Omental fat pad (tissue), 4 donors: ENCODE measurements around the gene CMIP. TPM values are rescaled to one million over a fixed set of nuclear protein-coding genes. Genes with fewer than 3 reads are reported as not detected.

Experiments
- ATAC-seq: fragments of 150-250 bp; one replicate; pipeline ENCODE4 v1.9.1; 2016; ENCODE audit warnings: mild to moderate bottlenecking, moderate library complexity; ENCODE audit not compliant: low FRiP score
- DNase-seq: peaks from one replicate; pipeline ENCODE4 v3.0.0-alpha.2; 2019; ENCODE audit warnings: low spot score
- CTCF ChIP-seq, 3 donors: fragments of 450-650 bp; IDR thresholded peaks; one replicate each; pipeline ENCODE4 v1.5.1; 2016 to 2017; ENCODE audit warnings: antibody characterized with exemption in 3 of 3, mild to moderate bottlenecking in 3 of 3, moderate library complexity in 2 of 3
- total RNA-seq, 4 donors: library from RNA; depleted of rRNA; stranded (reverse); fragments of >200 nt; gene quantifications; one replicate each; pipeline ENCODE4 v1.1.0, GENCODE V29; 2016

CMIP gene
- total RNA-seq, 4 donors from 2014 or later = 15.8 to 52.8 (median 32.0) TPM

GRCh38 chr16:81537721-81538561 is 93.3 kb downstream of the CMIP start:
- DNase-seq = no peak

GRCh38 chr16:81539009-81539758 is 94.6 kb downstream of the CMIP start:
- no peak for TF ChIP-seq CTCF (IDR thresholded peaks at IDR 0.05)
- no peak for DNase-seq
- ATAC-seq = no peak

More at GRCh38 chr16:81537721-81538561, 93.3 kb downstream of the CMIP start:
- ATAC-seq = no peak
- no peak for TF ChIP-seq CTCF (IDR thresholded peaks at IDR 0.05)

DNA sequence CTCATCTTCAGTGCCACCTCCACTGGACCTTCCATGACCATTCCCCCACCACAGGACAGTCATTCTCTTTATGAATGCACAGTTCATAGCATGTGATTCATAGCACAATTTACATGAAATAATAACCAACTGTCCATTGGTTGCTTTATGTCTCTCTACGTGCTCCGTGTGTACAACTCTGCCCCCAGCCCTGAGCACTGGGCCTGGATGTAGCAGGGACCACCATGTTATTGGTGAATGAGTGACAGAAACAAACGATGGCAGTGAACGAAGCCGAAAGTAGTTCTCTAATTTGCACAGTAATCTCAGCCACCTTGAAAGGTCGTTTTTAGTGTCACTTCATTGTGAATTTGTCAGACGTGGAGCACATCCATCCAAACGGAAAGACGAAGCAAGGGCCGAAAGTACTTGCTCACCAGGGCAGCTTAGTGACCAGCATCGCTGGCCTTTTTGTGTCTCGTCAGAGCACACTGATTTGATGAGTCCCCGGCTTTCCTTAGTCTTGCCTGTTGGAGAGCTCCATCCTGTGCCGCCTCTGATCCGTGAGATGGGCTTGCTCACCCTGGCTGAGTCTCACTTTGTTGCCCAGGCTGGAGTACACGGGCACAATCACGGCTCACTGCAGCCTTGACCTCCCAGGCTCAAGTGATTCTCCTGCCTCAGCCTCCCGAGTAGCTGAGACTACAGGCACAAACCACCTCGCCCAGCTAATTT is 95.3 kb downstream of the CMIP start:
- no peak for TF ChIP-seq CTCF (IDR thresholded peaks at IDR 0.05)
- ATAC-seq (no peak), DNase-seq (no peak)

DNA sequence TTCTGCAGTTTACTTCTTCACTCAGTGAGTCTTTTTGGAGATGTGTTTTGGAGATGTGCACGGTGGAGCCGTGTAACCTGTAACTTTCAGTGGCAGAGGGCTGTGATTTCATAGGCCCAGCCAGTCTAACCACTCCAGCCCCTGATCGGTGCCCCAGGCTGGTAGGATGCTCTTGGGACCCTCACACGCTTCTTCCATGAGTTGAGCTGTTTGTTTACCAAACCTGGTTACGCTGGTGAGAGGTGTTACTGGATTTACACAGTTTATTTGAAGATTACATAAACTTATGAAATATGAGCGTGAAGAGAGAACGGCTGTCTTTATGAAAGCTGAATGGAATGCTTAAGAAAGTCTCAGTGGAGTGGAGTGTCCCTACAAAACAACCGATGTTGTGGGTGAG is 96.7 kb downstream of the CMIP start:
- no peak for TF ChIP-seq CTCF (IDR thresholded peaks at IDR 0.05)
- DNase-seq (no peak), ATAC-seq (no peak)

- ATAC-seq = no peak
- no peak for DNase-seq
- no peak for TF ChIP-seq CTCF (IDR thresholded peaks at IDR 0.05)
Measured at GRCh38 chr16:81542609-81543570, 98.3 kb downstream of the CMIP start.

DNA sequence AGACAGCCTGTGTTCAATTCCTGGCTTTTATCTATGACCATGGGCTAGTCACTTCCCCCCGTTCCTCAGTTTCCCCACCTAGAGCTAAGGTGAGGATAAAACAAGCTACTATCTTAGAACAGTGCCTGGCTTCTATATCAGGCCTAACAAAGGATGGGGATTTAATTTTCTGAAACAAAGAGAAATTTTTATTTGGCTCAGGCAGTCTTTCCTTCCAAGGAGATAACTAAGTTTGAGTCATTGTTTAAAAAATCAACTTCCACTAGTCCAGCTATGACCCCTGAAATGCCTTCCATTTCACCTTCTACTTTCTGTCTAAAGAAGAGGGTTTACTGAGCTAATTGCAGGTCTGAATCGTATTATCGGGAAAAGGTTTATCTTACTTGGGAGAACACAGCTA is 99.0 kb downstream of the CMIP start:
- ATAC-seq (no peak), DNase-seq (no peak)
- TF ChIP-seq CTCF (IDR thresholded peaks at IDR 0.05) = no peak
